Measurements from ENCODE around the gene PCMTD2. TPM values are rescaled to one million over a fixed set of nuclear protein-coding genes. Genes with fewer than 3 reads are reported as not detected.

PCMTD2 gene
- total RNA-seq, 1 donor from 2014 or later = 40.5 TPM

GRCh38 chr20:64254571-64255360, 782 bp upstream of the PCMTD2 start:
- DNase-seq (ENCODE audit: low read depth in 2 of 2) = peak; percentile 8 to 10

GRCh38 chr20:64256282-64256935, 861 bp downstream of the PCMTD2 start:
- DNase-seq (ENCODE audit: low read depth in 2 of 2) = no peak

GRCh38 chr20:64257107-64257757, 1.7 kb downstream of the PCMTD2 start:
- DNase-seq (ENCODE audit: low read depth in 2 of 2) = no peak

GRCh38 chr20:64258071-64258823, 2.7 kb downstream of the PCMTD2 start:
- no peak for DNase-seq (ENCODE audit: low read depth in 2 of 2)

- DNase-seq (ENCODE audit: low read depth in 2 of 2) = no peak
Observed at GRCh38 chr20:64260239-64260638, 4.7 kb downstream of the PCMTD2 start.

DNA sequence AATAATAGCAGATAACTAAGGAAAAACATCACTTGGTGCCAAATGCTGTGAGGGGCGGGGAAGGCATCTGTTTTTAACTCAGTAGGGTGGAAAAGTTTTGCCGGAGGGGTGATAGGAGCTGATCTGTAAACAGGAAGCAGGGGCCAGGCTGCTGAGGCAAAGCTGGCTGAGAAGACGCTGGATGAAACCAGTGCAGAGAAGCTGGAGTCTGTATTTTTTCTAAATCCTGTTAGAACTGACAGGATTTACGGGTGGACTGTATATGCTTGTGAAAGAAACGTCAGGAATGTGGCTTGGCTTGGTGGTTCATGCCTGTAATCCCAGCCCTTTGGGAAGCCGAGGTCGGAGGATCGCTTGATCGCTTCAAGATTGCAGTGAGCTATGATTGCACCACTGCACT, 5.6 kb downstream of the PCMTD2 start:
- DNase-seq (ENCODE audit: low read depth in 2 of 2) = peak; percentile 67 to 90

GRCh38 chr20:64264091-64264490, 8.5 kb downstream of the PCMTD2 start:
- DNase-seq (ENCODE audit: low read depth in 2 of 2) = no peak

GRCh38 chr20:64265201-64265600, 9.7 kb downstream of the PCMTD2 start:
- DNase-seq (ENCODE audit: low read depth in 2 of 2) = no peak

DNA sequence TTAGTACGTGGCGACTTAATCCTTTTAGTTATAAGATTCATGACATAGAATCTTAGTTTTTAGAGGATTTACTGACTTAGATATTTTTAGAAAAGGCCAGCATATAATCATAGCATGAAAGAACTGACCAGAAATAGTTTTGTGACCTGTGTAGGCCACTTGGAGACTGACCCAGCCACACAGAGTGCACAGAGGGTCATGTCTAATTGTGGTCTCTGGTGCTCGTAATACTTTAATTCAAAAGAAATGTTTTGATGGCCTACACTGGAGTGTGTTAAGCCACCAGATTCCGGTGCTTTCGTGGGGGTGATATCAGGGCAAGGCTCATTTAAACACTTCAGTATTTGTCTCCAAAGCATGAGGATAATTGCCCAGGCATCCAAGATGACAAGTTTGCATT, 11.4 kb downstream of the PCMTD2 start:
- no peak for DNase-seq (ENCODE audit: low read depth in 2 of 2)

- no peak for DNase-seq (ENCODE audit: low read depth in 2 of 2)
Observed at GRCh38 chr20:64268174-64268573, 12.6 kb downstream of the PCMTD2 start.

GRCh38 chr20:64269604-64270411, 14.3 kb downstream of the PCMTD2 start:
- DNase-seq (ENCODE audit: low read depth in 2 of 2) = no peak

DNA sequence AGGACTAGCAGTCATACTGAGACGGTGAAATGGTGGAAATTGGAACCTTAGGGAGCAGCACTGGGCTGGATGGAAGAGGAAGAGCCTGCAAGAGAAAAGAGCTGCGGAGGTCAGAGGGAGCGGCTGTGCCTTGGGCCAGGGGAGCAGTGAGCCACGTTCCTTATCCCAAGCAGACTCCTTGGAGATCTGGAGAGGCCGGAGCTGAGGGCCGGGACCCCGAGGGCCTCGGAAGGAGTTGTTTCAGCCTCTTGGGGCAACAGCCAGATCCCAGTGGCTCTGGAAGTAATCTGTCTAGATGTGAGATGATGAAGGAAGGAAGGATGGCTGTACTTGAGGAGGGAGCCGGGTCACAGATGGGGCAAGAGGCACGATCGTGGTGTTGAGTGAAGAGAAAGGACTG, 16.1 kb downstream of the PCMTD2 start:
- no peak for DNase-seq (ENCODE audit: low read depth in 2 of 2)

DNA sequence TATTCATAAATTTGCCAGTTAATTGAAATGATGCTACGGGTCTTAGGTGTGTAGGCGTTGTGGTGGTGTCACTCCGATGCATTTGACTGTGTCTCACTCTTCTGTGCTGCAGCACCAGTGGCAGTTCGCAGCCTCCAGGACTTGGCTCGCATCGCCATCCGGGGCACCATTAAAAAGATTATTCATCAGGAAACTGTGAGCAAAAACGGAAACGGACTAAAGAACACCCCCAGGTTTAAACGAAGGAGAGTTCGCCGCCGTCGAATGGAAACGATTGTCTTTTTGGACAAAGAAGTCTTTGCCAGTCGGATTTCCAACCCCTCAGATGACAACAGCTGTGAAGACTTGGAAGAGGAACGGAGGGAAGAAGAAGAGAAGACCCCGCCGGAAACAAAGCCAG, 17.6 kb downstream of the PCMTD2 start:
- DNase-seq (ENCODE audit: low read depth in 2 of 2) = peak in 1 of 2 donors; percentile 31

DNA sequence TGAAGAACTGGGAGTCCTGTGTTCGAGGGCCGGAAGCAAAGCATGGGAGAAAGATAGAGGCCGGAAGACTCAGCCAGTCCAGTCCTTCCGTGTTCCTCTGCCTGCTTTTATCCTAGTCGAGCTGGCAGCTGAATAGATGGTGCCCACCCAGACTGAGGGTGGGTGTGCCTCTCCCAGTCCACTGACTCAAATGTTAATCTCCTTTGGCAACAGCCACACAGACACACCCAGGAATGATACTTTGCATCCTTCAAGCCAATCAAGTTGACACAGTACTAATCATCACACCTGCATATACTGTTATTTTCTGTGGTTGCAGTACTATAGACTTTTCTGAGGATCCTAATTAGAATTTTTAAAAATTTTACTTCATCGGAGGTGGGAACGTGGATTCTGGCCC, 21.3 kb downstream of the PCMTD2 start:
- no peak for DNase-seq (ENCODE audit: low read depth in 2 of 2)

DNA sequence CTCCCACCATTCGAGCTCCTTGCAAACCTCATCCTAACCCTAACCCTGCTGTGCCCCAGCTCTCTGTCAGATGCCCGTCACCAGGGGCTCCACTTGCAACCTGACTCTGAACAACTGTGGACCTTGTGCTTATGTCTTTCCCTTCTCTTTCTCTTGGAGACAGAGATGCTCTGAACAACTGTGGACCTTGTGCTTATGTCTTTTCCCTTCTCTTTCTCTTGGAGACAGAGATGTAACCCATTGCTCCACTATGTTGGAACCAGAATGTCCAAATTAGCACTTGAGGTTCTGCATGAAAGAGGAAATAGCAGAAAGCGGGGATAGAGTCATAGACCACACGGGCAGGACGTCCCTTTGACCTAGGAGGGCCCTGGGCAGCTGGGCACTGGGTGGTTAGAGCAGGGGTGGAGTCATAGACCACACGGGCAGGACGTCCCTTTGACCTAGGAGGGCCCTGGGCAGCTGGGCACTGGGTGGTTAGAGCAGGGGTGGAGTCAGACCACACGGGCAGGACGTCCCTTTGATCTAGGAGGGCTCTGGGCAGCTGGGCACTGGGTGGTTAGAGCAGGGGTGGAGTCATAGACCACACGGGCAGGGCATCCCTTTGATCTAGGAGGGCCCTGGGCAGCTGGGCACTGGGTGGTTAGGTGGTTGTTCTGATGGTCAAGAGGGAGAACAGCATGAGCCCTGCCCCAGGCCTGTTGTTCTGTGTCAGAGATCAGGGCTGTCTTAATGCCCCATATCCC, 22.2 kb downstream of the PCMTD2 start:
- no peak for DNase-seq (ENCODE audit: low read depth in 2 of 2)

GRCh38 chr20:64278317-64278681, 22.8 kb downstream of the PCMTD2 start:
- no peak for DNase-seq (ENCODE audit: low read depth in 2 of 2)

GRCh38 chr20:64279826-64280459, 24.4 kb downstream of the PCMTD2 start:
- DNase-seq (ENCODE audit: low read depth in 2 of 2) = no peak

DNA sequence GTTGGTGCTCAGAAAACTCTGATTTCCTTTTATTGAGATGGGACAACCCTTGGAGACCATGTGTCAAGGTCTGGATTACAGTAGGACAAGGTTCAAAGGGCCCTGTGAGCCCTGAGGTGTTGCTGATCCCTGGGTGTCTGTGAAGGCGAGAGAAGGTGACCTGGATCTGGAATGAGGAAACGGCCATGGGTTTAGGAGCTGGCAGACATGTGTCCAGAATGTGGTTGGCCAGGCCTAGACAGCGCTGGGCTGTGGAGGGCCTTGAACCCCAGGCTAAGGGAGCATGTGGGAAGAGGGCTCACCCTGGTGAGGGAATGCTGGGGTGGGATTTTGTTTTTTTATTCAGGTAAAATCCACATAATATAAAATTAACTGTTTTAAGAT, 24.9 kb downstream of the PCMTD2 start:
- no peak for DNase-seq (ENCODE audit: low read depth in 2 of 2)

DNA sequence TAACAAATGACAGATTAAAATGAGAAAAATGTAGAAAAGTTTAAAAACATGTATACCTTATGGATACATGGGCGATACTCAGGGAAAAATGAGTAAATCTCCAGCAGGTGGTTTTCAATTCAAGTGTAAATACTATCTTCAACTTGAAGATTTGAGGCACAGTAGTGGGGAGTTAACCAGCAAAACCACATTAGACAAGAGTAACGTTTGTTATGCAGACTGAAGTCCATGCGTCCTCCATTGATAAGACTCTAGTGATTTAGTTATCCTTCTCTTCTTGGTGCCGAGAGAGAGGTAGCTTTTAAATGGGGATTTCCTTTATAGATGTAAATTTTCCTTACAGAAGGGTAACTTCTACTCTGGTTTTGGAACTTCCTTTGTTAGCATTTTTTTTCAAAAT, 28.1 kb downstream of the PCMTD2 start:
- DNase-seq (ENCODE audit: low read depth in 2 of 2) = no peak

Data from lung microvascular endothelial cell (primary cell).